ENCODE data around the gene SFT2D2.

SFT2D2 gene

DNA sequence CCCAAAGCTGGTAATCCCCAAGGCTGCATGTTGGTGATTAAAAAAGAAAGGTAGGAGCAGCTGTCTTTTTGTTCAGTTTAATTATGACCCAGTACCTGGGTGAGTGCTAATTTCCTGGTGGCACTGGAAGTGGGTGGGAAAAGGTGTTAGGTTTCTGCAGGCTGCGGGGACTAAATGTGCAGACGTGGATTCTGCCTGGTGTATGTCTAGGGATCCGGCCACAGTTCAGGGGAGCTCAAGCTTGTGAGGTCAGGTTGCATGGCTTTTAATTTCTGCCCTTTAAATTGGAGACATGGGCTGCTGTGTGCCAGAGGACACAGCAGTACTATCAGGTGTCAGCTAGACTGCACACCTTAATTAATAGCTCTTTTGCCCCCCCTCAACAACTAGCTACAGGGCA is 34.6 kb downstream of the SFT2D2 start:
- TF ChIP-seq, protein P1, sequence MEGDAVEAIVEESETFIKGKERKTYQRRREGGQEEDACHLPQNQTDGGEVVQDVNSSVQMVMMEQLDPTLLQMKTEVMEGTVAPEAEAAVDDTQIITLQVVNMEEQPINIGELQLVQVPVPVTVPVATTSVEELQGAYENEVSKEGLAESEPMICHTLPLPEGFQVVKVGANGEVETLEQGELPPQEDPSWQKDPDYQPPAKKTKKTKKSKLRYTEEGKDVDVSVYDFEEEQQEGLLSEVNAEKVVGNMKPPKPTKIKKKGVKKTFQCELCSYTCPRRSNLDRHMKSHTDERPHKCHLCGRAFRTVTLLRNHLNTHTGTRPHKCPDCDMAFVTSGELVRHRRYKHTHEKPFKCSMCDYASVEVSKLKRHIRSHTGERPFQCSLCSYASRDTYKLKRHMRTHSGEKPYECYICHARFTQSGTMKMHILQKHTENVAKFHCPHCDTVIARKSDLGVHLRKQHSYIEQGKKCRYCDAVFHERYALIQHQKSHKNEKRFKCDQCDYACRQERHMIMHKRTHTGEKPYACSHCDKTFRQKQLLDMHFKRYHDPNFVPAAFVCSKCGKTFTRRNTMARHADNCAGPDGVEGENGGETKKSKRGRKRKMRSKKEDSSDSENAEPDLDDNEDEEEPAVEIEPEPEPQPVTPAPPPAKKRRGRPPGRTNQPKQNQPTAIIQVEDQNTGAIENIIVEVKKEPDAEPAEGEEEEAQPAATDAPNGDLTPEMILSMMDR (IDR thresholded peaks at IDR 0.05) = no peak

DNA sequence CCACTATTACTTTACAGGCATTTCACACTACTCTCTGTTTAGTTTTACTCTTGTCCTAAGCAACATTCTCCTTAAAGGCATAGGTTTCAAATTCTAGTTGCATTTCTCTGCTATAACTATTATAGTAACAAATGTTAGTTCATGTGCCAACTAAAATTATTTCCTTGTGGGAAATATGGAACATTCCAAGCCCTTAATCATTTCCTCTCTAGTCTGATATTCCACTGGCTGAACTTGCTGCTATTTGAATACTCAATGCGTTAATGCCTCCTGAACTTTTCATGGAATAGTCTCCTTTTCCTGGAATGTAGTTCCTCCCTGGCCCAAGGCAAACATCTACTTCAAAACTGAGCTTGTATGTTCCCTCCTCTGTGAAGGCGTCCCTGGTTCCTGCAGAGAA is 35.6 kb downstream of the SFT2D2 start:
- TF ChIP-seq, protein P1 (IDR thresholded peaks at IDR 0.05) = no peak

DNA sequence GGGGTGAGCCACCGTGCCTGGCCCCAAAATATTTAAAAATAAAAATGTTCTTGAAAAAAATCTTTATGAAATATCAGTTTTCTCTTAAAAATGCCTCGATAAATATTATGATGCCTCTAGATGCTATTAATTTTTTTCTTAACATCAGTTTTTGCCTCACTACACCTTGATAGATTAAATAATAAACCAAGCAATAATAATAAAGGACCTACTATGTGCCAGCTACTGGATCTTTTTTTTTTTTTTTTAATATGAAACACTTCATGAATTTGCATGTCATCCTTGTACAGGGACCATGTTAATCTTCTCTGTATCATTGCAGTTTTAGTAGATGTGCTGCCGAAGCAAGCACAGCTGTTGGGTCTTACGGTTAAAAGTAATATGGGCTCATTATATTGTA is 37.3 kb downstream of the SFT2D2 start:
- TF ChIP-seq, protein P1 (IDR thresholded peaks at IDR 0.05) = no peak

DNA sequence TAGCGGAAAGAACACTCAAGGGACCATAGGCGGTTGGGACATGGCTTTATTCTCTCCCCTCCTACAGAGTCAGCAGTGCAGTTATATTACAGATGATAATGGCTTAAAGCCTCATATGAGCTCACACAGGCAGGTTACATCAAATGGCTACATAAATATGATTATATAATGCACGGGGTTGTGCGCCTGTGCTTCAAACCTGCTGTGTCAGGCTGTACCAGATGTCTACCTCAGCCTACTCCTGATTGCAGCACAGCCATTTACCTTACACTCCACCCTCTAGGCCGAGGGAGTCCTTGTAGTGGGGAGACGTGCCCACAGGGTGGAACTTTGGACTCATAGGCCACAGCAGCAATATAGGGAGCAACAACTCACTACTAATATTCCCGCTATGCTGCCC is 38.5 kb downstream of the SFT2D2 start:
- TF ChIP-seq, protein P1 (IDR thresholded peaks at IDR 0.05) = no peak

DNA sequence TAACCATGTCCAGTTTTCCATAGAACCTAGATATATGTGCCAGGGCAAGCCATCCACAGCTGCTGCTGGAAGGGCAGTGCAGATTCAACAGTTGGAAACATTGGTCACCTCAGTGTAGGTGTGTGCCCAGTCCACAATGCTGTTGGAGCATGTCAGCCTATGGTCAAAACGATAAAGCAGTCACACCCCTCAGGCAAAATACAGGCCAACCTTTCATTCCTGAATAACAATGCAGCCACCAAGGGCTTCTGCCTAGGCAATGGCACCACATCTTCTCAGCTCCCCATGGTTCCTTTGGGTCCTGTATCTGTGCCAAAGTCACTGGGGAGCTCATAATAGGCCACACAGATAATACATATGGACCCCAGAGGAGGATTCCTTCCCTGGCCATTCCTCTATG is 39.8 kb downstream of the SFT2D2 start:
- TF ChIP-seq, protein P1 (IDR thresholded peaks at IDR 0.05) = no peak

DNA sequence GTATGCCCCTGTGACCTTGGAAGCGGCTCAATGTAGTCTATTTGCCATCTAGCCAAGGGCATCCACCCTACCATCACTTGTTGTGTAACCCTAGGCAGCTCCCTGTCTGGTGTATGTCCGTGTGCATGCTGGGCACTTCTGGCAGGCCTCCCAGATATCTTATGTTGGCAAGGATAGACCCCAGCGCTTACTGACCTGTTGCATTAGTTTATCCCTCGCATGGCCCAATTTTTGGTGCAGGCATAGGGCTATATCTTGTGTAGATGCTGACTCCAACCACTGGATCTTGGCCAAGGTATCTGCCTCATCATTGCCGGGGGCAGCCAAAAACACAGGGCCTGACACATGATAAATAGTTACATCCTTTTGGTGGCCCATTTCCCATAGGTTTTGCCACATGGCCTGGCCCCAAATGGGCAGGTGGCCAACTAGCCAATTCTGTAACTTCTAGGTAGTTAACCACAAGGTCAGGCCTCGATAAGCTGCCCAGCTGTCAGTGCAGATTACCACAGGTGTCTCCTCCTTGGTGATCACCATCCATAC is 40.9 kb downstream of the SFT2D2 start:
- TF ChIP-seq, protein P1 (IDR thresholded peaks at IDR 0.05) = no peak

DNA sequence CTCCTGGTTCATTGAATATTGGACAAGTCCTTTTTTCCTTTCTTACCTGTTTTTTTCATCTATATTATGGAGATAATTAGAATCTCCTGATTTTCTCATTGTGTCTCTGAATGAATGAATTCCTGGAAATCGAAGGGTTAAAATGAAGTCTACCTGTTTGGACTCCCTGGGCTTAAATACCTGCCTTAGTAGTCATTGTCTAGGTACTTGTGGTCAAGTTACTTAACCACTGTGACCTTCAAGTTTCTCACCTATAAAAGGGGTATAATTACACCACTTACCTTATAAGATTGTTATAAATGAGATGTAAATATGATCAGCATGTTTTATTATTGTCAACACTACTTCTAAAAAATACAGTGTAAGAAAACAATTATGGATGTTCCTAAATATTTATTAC is 45.8 kb downstream of the SFT2D2 start:
- TF ChIP-seq, protein P1 (IDR thresholded peaks at IDR 0.05) = no peak

DNA sequence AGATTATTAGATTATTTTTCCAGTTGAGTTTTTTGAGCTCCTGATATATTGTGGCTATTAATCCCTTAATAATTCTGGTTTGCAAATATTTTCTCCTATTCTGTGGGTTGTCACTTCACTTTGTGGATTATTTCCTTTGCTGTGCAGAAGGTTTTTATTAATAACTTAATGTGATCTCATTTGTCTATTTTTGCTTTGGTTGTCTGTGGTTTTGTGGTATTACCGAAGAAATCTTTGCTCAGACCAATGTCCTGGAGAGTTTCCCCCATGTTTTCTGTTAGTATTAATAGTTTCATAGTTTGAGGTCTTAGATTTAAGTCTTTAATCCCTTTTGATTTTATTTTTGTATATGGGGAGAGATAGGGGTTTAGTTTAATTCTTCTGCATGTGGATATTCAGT is 47.8 kb downstream of the SFT2D2 start:
- TF ChIP-seq, protein P1 (IDR thresholded peaks at IDR 0.05) = no peak

Measured in LNCAP (cell line).